NCI-H128 (cell line): ENCODE results near the gene NT5C.

Experiments
- DNase-seq: peaks from one replicate; lab custom pipeline; 2025; ENCODE audit not compliant: unreplicated experiment; lab: John Stamatoyannopoulos, UW

Gene NT5C

GRCh38 chr17:75093548-75094158 lies 37.9 kb downstream of the NT5C start:
- DNase-seq = no peak

GRCh38 chr17:75091855-75092327 lies 39.7 kb downstream of the NT5C start:
- no peak for DNase-seq

- no peak for DNase-seq
Observed at GRCh38 chr17:75090871-75091854, 40.4 kb downstream of the NT5C start.

GRCh38 chr17:75088465-75089417 lies 42.8 kb downstream of the NT5C start:
- DNase-seq = no peak

GRCh38 chr17:75087558-75088453 lies 43.7 kb downstream of the NT5C start, which contains the start of gene SLC16A5:
Gene SLC16A5 (plus strand): TSS chr17:75087954. CDS start chr17:75093637, 5,683 bp downstream.
- no peak for DNase-seq

GRCh38 chr17:75087182-75087557 lies 44.4 kb downstream of the NT5C start:
- DNase-seq = no peak

- no peak for DNase-seq
Observed at GRCh38 chr17:75086496-75087181, 44.9 kb downstream of the NT5C start.

GRCh38 chr17:75084039-75084660 lies 47.4 kb downstream of the NT5C start:
- DNase-seq = no peak

- no peak for DNase-seq
Observed at GRCh38 chr17:75082683-75083082, 48.9 kb downstream of the NT5C start.

GRCh38 chr17:75081611-75082540 lies 49.7 kb downstream of the NT5C start:
- DNase-seq = no peak
